DMS79 (cell line): Measurements from ENCODE around the gene GBX2.
A peak's percentile ranks its signal among the peaks of the same experiment; 100 is the strongest.

Source experiments
- DNase-seq: peaks from one replicate; lab custom pipeline; 2025; lab: John Stamatoyannopoulos, UW

The GBX2 gene

DNA sequence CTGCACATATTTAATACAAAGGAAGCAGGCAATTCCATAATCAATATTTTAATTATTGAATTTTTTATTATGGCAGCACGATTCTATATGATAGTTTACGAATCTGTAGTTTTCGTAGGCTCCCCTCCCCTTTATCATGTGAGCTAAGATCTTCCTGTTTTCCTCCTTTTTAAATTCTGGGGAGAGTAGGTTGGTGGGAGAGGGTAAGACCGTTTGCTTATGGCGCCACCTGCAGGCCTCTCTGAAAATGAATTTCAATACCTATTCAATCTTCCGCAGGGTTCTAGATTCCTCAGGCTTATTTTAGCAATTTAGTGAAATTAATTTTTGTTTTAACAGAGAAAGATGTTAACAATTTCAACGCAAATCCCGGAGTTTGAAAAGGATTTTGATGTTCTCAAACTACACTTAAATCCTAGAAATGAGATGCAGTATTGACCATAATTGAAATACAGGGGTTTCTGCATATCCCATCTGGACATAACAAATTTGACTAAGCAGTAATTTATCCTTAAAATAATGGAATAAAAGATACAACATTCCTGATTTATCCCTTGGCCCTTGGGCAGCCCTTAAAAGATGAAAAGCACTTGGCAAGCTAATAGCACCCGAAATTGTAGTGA lies 12.8 kb upstream of the GBX2 start:
- DNase-seq = no peak

DNA sequence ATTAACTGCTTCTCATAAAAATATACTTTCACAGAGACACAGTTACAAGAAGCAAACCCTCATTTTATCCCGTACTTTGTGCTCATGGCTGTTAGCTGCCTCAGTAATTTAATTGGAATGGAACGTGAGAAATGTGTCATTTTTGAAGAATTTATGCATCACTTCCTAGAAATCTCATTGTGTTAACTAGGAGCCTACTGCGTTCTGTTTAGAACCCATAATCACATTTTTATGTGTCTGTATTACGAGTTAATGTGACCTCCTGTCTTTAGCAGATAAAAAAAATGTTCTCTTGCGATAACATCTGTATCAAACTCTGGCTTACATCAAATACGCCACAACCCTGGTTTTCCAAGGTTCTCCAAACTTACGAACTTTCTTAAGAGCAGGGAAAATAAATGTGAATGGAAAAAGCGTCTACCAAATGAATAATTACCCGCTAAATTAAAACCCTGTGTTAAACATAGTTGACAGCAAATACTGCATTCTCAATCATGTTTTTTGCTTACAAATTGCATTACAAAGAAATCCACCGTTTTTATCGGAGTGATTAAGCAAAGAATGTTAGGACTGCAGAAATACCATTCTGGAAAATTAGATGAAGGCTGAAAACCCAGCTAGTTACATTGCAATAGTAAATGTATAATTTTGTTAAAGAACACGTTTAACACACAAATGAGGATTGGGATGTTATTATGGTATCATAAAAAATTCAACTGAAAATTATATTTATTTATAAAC lies 12.1 kb upstream of the GBX2 start:
- DNase-seq = no peak

DNA sequence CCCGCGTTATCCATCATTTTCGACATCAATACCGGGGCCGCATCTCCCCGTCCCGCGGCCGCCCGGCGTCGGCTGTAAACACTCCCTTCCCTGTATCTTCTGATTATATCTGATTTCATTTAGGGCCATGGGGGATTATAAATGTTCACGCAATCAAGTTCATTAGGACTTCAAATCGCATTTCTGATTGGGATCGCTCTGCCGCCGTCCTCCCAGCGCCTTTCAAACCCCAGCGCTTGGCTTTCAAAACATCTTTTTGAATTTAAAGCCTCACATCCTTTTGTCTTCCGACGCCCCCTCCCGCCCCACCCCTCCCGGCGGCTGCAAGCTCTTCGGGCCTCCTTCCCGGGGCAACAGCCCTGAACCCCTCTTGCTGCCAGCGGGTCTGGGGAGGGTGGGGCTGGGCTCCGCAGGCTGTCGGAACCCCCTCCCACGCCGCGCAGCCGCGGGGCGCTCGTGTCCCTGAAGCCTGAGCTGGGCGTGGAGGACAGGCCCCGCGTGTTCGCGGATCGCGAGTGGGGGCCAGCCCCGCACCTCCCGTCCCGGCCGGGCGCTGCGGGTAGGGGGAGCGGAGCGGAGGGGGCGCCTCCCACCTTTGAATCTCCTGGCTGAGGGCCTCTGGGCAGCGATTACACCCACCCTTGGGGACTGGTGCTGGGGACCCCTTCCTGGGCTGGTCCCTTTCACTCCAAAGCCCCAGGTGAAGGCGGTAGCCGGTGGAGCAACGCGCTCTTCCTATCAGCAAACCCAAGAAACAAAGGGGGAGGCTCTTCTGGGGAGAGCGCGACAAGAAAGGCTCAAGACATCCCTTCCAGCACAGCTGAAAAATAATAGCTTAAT lies 11.3 kb upstream of the GBX2 start:
- DNase-seq = no peak

DNA sequence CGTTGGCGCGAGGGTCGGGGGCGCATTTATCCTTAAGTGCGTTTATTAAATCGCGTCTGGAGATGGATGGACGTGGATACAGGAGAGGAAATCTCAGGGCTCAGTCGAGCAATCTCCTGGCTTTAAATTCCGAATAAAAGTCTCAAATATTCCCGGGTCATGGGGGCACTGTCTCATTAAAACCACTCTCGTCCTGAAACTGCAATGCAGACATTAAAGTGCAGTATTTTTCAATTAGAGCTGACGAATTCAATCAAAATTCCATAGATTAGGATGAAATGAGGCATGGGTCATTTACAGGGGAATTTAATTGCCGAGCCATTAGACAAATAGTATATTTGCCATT lies 10.7 kb upstream of the GBX2 start:
- DNase-seq = no peak

DNA sequence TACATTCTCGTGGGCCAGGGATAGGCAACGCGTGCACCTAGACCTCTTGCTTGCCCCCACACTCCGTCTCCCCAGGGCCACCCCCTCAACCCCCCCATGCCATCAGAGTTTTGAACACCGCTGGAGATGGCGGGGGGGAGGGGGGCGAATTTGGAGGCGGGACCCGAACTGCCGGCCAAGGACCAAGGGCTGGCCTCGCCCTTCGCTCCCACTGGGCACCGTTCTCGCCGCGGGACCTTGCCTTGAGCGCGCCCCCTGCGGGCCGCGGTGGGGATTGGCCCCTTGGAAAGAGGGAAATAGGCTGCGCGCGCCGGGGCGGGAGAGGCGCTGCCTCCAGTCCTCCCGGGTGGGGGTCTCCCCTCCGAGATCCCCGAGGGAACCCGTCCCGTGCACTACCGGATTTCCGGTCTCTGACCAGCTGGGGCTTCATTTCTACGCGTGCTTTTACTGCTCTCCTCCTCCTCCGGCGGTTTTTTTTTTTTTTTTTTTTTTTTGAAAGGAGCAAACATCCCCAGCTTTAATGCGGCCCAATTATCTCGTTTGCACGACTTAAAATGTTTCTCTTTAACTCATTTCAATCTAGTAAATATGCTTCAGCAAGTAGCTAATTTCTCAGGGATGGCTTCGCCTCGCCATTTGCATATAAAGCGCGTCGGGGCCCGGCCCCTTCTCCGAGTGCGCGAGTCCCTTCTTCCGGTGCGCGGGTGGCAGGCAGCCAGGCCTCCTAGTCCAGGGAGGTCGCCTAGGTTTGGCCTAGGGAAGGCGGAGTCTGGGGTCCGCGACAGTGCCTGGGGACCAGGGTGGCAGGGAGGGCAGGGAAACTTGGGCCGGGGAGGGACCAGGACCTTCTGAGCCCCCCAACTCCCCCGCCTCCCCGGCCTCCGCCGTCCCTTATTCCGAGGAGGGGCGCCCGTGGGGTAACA lies 10.0 kb upstream of the GBX2 start:
- peak; percentile 57 for DNase-seq

DNA sequence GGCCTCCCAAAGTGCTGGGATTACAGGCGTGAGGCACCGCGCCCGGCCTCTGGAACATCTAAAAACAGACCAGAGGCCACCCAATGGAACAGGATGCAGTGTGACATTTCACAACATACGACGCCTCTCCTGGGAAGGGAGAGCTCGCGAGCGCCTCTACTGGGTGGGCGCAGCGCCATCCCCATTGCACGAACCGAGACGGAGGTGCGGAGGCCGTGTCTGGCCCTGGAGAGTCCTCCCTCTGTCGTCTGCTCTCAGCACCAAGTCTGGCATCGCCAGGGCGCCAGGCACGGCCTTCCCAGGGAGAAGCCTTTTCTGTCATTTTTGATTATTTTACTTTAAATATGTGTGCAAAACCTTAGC lies 9.4 kb upstream of the GBX2 start:
- no peak for DNase-seq

DNA sequence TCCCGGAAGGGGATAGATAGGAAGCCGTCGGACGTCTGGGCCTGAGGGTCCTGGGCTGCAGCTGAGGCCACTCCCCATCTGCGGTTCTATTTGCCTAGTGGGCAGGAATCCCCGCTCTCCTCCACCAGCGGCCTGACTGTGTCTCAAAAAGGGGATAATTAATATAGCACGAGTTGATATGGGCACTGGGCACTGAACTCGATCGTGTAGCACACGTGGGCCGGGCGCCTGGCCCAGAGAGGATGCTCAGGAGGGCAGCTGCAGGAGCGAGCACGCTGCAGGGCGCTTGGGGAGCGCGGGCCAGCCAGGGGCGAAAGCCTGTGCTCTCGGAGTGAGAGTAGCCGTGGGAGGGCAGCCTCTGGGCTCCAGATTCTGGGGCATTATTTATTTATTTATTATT lies 8.8 kb upstream of the GBX2 start:
- DNase-seq = no peak

DNA sequence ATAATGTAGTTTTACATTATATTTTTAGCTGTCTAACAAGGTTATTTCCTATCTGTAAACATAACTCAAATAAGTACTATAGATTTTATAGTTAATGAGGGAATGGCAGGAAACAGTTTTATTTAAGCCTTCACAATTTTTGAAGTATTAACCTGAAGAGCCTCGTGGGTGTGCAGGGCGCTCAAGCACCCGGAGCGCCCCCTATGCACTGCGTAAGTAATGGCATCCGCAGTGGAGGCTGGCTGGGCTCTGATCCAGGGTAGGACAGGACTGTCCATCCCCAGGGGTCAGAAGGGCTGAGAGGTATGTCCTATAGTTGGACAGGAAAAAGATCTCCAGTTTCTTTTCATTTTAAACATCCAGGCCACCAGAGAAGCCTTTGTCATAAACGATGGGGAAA lies 8.2 kb upstream of the GBX2 start:
- DNase-seq = no peak

DNA sequence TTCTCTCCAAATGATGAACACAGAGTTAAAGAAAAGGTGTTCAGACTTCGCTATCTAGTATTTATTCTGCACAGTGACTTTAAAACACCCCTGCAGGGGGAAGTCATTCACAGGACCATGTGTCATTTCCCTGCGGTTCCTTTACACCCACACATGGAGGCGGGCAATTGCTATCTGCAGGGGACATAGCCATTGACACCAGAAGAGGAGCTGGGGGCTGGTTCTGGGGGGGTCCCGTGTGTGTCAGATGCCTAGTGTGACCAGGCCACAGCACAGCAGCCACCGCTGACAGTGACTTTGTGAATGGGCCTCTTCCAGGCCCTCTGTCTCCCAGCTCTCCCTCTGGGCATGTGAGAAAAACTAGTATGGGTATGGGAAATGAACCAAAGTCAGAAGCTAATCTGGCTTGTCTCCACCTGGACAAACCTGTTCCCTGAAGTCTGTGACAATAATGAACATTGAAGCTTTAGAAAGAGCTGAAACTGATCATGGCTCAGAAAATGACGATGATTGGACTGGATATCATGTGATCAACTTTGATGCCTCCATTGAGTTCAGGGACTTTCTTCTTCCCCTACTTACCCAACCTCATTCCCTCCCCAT lies 7.5 kb upstream of the GBX2 start:
- DNase-seq = no peak

DNA sequence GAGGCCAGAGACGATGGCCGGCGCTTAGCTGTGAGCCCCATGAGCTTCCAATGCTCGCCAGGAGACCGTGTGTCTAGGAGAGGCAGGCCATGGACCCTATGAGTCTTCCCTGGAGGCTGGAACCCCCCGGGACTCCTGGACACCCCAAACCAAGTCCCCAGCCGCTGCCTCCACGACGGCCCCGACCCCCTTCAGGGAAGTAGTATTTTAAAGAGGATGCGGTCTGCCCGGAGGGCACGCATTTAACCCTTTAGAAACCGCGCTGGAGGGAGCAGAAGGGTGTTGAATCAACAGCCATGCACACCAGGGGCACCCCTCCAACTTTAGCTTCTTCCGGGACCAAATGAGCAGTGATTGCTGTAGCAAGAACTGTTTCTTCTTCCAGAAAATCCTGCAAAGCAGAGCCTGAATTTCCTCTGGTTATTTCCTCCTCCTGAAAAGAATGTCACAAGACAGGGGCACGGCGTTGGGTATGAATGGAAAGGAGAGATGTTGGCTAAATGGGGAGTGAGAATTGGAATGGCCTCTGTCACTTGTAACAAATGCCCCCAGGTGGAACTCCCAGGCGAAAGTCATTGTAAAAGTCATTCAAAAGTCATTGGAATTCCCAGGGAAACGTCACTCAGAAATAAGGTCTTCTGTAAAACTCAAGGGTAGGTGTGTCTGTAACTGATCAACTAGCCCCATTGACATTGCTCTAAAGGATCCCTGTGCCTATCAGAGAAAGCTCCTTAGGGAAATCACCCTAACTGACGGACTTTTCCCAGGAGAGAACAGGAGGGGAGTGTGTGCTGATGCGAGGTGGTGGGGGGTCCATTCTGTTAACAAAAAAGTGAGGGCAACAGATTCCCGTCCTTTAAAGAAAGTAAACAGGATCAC lies 5.8 kb upstream of the GBX2 start:
- no peak for DNase-seq

DNA sequence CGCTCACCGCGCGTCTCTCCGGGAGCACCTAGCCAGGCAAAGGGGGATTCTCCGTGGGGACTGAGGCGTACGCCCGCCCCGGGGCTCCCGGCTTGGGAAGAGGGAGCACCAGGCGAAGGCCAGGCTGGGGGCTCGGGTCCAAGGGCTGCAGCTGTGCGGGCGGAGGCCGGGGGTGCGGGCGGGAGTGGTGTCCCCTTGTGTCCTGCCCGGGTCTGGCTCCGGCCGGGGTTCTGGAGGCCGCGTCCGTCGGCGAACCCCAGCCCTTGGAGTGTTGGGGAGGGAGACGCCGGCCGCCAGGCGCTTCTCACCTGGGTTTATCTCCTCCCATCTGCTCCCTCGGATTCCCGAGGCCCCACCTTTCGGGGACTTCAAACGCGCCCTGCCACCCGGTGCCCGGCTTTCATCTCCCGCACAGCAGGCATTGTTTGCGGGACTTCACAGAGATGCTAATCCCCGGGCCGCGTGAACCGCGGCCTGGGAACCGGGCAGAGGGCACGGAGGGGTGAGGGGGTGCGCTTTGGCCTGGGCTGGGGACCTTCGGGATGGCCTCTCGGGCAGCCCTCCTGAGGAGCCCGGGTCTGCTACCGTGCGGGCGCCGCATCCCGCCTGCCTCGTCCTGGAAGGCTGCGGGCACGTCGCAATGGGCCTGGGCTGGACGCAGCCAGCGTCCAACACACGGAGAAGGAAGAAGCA lies 5.0 kb upstream of the GBX2 start:
- no peak for DNase-seq

DNA sequence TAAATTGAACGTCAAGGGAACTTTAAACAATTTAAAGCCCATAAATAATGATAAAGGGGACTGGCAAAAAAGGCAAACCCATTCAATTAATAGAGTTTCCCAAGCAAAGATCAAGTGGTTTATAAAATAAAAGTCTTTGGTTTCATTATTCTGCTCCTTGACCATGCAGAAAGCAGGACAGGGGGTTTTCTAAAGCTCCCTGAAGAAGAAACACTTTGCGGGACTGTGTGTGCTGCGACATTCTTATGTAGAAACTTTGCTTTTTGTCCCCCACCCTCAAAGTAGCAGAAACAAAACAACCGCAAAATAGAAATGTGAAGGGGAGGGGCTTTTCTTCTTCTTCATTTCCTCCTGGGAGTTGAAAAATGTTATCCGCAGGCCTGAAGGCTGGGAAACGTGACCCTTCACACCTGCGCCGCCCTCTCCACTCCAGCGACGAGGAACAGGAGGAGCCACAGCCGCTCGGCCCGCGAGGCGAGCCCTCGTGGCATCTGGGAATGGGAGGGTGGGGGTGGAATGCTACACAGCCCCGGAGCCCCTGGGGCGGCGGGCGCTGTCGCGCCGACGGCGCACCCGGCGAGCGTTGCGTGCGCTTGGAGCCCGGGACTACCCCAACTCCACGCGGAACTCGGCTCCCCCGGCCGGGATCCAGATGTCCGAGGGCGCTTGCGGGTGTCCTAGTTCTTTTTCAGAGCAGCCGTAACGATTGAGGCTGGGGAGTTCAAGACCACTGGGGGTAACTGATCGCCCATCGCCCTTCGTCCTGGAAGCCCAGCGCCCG lies 4.3 kb upstream of the GBX2 start:
- no peak for DNase-seq

DNA sequence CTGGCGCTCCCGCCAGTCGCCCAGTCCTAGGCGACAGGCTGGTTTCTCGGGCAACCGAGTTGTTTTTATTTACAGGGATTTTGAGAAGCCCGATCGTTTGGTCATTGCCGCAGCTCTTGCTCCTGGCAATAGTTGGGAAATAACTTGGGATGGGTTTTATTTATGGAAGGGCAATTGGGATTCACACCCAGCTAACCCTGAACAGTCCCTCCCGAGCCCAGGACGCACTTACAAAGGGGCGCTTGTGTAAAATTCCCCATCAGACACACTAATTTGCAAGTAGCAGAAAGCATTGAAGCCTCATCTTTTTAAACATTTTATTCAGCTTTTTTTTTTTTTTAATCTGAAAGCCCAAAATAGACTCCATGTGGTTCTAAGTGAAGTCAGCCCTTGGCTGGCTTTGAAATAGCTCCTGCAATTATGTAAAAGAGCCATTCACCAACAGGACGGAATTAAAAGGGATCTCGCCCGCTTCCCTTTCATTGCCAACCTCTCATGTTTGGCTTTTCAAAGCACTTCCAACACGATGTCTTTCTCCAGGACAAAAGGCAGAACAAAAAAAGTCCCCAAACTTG lies 3.6 kb upstream of the GBX2 start:
- no peak for DNase-seq

DNA sequence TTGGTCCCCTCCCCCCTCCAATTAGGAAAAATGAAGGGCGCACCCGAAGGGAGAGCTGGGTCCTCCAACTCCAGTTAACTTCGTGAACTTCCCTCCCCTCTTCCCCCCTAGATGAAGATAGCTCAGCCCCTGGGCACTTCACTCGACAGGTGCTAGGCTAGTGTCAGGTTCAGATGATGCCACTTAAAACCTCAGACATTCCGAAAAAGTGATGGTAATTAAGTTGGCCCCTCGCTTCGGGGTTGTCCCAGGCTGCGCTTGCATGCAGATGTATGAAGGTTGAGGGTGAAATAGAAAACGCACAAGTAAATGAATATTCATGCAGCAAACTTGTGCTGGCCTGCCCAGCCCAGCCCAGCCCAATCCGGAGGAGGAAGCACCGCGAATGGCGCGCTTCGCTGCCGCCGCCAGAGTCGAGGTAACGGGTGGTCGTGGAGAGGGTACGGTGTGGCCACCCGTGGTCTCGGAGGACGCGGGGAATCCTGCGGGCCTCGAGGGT lies 3.0 kb upstream of the GBX2 start:
- no peak for DNase-seq

DNA sequence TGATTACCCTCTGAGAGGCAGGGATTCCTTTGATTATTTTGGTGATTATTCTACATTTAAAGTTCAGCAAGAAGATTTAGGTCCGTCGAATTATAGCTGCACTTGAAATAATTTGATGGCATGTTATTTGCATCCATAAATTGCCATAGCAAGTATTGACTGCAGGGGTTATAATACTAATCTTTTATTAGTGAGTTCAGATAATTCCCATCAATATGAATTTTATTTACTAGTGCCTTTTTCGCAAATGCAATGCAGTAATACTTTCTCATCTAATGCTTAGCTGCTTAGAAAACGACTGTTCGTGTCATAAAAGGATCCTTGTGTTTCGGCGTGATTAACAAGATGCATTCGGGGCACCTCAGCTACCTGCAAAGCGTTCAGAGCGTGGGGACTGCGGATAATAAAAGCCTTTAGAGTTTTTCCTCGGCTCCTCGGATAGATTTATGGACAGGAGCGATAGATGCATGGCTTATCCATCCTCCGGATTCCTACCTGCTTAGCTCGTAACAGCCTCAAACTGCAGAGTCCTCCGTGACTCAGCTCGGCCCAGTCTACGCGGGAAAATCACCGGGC lies 2.5 kb upstream of the GBX2 start:
- no peak for DNase-seq

DNA sequence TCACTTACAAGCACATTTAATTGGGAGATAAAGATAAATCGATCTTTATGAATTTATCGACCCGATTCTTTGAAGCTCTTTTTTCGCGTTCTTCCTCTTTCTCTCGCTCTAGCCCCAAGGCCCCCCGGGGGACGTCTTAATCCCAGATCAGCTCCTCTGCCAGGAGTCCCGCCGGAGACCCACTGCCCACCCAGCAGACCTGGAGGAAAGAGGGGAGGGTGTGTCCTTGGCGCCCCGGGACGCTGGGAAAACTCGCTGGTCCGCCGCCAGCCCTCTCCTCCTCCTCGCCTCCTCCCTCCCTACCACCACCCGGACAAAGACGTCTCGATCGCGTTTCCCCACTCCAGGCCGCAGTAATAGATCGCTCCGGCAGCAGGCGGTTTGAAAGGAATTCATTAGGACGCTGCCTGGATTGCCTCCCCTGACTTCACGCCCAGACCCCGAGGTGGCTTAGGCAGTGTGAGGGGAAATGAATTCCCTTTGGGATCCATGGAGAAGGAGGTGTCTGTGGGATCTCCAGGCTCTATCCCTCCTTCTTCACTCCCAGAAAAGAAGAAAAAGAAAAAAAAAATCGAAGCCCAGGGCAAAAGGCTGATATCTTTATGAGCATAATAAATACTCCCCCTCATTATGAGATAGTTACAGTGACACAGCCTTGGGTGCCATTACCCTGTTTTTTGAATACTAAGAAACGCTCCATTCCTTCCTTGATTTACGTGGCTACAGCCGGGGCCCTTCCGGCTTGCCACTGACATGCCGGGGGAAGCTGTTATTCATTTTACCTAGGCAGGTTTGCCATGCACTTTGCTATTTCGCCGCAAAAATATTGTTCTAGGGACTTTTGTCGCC lies 1.8 kb upstream of the GBX2 start:
- DNase-seq = no peak

DNA sequence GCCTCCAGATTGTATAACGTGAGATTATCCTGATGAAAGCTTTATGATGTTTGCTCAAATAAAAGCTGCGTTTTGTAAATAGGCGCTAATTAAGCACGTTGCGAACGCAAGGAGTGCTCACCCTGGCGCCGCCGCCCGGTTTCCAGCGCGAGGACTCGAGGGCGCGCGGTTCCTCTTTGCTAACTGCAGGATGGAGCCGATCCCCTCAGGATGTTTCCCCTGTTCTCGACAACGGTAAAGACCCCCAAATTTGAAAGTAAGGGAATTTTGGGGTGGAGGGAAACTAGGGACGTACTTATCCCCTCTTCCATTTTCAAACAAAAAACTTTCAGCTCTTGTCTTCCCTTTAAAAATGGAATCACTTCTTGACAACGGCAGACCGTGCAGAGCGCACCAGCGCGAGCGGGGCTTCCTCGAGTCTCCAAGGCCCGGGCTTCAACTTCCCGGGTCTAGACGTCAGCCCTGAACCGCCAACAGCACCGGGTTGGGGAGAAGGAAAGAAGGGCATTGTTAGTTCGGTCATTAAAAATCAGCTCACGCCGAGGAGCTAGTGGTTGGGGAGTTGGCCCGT lies 1.1 kb upstream of the GBX2 start:
- DNase-seq = no peak
